Amniotic epithelial cell (primary cell): ENCODE measurements around the gene SCN8A.

Experiments used
- DNase-seq: peaks from one replicate; pipeline ENCODE4 v3.0.0-alpha.2; 2010; ENCODE audit warnings: low read depth

Gene SCN8A

GRCh38 chr12:51833448-51834227 lies 242.6 kb downstream of the SCN8A start:
- no peak for DNase-seq

DNA sequence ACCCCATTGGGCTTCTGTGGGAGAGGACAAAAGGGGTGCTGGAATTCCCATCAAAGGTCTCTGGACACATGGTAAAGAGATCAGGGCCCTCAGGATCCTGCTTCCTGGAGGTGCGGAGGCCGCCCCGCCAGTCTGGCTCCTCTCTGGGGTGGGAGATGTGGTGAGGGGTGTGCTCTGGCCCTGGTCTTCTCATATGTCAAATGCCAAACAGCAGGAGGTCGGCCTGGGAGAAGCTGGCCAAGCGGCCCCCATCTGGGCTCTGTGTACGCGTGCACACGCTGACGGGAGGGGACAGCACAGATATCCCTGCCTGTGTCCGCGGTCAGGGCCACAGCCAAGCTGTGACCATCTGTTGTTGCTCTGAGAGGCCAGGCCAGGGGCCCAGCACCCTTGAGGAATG lies 243.4 kb downstream of the SCN8A start:
- no peak for DNase-seq

DNA sequence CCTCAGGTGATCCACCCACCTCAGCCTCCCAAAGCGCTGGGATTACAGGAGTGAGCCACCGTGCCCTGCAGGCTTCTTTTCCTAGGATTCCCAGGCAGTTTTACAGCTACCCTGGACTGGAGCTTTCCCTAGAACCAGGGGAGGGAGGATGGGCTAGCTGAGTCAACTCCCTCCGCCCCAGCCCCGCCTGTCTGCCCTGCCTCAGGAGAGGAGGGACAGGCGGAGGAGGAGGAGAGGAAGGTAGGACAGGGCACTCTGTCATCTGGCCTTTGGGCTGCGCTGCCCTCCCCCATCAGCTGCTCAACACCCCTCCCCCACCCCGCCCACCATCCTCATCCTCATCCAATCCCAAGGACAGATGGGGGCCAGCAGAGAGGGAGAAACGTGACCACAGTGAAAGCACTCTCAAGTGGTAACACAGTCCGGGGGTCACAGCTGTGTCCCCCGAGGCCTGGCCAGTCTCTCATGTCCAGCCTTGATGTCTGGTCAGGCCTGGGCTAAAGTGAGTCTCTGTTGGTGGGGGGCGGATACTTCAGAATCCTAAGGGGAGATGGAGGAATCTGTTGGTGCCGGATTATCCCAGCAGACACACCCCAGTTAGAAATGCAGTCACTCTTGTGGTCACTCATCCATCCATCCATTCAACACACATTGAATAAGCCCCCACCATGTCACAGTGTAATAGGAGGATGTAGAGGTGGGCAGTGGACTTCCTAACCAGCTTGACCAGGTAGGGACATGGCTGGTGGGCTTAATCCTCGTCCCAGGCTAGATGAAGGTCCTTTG lies 245.2 kb downstream of the SCN8A start:
- peak; percentile 32 for DNase-seq

GRCh38 chr12:51836827-51837173 lies 245.8 kb downstream of the SCN8A start:
- no peak for DNase-seq

DNA sequence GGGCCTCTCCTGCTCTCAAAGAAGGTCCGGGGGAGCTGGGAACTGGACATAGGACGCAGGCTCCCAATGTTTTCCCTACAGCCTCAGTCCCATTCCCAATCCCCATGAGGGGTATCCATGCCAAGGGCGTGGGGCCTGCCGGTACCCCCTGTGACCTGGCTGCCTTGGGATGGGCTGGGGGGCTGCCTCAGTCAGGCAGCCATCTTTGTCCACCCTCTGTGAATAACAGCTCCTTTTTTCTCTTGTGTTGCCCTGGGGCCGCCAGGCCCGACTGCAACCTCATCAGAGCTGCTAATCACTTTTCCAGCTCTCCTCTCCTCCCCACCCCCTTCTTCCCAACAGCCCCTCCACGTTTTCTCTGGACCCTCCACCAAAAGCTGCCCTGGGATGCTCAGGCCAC lies 246.3 kb downstream of the SCN8A start:
- no peak for DNase-seq

- DNase-seq, result no peak
These were observed 247.0 kb downstream of the SCN8A start for GRCh38 chr12:51838036-51838435.

- no peak for DNase-seq
These were observed 247.7 kb downstream of the SCN8A start for GRCh38 chr12:51838762-51839161.

DNA sequence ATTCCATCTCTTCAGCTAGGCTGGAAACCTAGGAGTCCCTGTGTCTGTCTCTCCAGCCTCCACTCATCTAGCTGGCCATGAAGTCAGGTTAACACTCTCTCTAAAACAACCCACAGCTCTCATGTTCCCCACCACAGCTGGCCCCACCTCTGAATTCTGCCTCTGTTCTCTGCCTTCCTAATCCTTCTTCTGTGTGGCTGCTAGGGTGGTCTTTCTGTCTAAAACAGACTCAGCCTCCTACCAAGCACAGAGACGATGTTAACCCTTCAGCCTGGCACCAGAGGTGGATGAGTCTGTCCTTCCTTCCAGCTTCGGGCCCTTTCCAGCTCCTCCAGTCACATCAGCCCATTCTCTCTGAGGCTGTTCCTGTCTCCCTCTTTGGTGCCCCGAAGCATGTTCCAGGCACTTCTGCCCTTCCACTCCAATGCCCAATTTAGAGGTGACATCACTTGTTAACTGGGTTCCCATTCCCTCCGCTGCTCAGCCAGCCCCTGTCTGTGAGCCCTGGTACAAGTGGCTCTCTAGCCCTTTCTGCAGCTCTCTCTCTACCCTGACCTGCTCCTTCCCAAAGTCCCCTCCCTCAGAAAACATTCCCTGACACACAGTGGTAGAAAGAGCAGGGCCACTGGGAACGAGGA lies 248.4 kb downstream of the SCN8A start:
- no peak for DNase-seq

- no peak for DNase-seq
These were observed 249.9 kb downstream of the SCN8A start for GRCh38 chr12:51840966-51841365.

DNA sequence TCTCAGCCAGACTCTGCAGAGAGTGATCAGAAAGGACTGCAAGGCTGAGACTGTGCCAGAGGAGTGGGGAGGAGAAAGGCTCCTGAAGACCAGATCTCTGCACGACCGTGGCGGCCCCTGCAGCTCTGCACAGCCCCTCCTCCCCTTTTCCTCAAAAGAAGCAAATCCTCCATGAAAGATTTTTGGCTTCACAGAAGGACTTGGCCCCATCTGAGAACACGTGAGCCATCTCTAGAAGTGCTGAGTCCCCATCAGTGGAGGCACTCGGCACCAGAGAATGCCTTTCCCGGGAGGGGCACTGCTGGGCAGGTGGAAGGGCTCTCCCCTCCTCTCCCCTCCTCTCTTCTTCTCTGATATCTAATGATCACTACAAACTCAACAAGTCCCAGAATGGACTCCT lies 250.7 kb downstream of the SCN8A start:
- DNase-seq, result no peak

- no peak for DNase-seq
These were observed 253.8 kb downstream of the SCN8A start for GRCh38 chr12:51844854-51845253.

DNA sequence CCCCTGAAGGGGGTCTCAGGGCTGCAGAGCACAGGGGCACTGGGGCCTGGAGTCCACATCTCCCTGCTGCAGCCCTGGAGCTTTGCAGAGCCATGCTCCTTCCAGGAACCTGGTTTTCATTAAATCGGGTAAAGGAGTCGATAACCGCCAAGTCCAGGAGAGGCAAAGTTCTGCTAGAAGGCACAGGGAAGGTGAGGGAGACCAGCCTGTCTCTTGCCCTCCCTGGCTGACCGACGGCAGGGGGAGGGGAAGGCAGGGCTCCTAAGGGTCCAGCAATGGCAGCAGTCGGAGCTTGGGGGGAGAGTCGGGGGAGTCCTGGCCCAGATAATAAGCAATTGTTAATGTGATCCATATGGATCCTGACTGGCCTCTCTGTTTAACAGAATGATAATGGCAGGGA lies 254.4 kb downstream of the SCN8A start:
- no peak for DNase-seq

GRCh38 chr12:51846271-51846691 lies 255.2 kb downstream of the SCN8A start:
- DNase-seq, result no peak

DNA sequence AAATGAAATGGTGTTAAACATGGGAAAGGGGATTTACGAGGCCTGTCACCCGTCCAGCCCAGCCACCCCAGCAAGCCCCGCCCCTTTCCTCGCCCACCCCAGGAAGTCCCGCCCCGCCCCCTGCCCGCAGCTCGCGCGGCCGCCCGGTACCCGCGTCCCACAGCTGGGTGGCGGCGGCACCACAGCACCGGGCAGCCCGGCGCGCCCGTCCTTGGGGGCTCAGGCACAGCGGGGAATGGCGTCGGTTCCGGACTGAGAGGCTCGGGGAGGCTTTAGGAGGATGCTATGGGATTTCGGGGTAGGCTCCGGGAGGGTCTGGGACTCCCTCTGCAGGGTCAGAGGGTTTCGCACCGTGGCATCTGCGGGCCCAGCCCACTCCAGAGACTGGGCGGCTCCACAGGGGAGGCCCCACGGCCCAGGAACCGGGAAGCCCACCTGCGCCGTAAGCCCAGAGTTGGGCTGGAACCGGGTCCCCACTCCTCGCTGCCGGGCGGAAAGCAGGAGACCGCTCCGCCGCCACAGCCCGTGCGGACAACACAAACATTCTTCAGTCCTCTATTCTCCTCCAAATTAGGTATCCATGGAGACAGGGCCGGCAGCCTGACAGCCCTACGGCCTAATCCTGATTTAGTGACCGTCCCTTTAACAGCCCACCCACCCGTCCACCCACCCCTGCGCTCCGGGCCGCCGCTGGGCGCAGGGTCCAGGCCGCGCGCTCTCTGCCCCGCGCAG lies 256.0 kb downstream of the SCN8A start:
- DNase-seq, result no peak

- DNase-seq, result no peak
These were observed 256.8 kb downstream of the SCN8A start for GRCh38 chr12:51847643-51848325.

DNA sequence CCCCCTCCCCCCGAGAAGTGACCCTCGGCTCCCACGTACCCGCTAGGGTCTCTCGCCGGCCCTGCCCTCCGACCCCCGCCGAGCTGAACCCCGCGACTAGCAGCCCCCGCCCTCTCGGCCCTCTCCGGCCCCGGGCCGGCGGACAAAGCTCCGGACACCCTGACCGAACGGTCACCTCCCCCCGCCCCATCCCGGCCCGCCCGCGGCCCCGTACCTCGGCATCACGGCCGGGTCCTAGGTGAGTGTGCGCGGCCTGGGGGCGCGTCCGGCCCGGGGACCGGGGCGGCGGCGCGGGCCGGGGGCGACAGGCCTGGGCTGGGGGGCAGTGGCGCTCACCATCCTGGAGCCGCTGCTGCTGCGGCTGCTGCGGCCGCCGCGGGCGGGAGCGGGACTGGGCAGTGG lies 257.3 kb downstream of the SCN8A start, which contains the start of gene FIGNL2:
FIGNL2 (minus strand) TSS at position 393 of the 402 bp plus-strand sequence. CDS start 26,305 bp downstream, outside the sequence.
- no peak for DNase-seq

GRCh38 chr12:51848841-51849735 lies 258.1 kb downstream of the SCN8A start:
- DNase-seq, result no peak

DNA sequence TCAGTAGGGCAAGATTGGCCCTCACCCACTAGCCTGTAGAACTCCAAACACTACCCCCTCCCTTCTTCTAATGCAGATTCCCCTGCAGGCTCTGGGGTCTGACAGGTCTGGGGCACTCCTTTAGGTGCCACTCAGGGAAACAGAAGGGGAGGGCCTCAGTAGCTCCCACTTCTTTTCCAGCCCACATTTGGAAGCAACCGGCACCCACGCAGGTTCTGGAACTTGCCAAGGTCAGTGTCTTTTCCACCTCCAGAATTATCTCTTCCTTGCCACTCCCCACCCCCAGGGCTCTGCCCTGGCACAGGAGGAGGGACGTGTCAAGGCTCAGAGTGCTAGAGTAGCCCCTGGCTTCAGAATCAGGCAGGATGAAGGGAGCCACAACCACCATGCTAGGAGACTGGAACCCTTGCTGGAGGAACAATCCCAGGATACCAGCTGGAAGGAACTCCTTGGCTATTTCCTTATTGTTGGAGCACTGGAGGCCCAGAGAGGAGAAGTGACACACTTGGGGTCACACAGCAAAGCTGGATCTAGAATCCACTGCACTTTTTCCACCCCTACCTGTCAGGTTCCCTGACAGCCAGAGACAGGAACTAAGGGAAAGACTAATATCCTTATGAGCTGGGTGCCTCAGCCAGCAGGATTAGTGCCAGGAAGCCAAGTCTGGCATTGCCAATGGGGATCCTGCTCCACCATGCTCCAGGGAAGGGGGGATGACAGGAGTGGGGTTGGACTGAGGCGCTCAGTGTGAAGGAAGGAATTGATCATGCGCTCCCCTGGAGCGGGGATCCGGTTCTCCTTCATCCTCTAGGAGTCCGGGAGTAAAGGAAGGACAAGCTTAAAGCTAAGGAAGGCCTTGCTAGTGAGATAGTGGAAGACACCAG lies 259.3 kb downstream of the SCN8A start:
- DNase-seq, result no peak

GRCh38 chr12:51850965-51851299 lies 259.9 kb downstream of the SCN8A start:
- no peak for DNase-seq
